HG03342 (cell line): ENCODE data around the gene OR51B2.

Experiments used
- ATAC-seq: cut with Tn5 transposase; IDR thresholded peaks from one replicate; pipeline ENCODE4 v1.9.1; 2021; ENCODE audit warnings: mild to moderate bottlenecking, moderate library complexity; ENCODE audit not compliant: unreplicated experiment

Gene OR51B2

DNA sequence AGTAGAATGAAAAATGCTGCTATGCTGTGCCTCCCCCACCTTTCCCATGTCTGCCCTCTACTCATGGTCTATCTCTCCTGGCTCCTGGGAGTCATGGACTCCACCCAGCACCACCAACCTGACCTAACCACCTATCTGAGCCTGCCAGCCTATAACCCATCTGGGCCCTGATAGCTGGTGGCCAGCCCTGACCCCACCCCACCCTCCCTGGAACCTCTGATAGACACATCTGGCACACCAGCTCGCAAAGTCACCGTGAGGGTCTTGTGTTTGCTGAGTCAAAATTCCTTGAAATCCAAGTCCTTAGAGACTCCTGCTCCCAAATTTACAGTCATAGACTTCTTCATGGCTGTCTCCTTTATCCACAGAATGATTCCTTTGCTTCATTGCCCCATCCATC is 39.5 kb downstream of the OR51B2 start:
- ATAC-seq, result no peak

DNA sequence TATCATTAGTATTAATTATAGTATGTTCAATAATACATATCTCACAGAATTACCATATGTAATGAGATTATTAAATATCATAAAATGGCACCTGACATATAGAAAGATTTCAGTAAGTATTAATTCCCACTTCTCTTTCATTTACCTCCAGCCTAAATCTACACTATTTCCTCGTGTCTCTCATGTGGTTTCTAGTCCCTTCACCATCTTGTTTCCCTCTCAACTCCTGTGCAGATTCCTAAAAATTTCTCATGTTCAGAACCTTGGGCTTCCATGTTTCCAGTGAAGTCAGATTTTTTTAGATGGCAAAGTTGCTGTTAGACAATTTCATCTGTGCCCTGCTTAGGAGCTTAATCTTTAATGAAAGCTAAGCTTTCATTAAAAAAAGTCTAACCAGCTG is 40.2 kb downstream of the OR51B2 start:
- ATAC-seq, result no peak

DNA sequence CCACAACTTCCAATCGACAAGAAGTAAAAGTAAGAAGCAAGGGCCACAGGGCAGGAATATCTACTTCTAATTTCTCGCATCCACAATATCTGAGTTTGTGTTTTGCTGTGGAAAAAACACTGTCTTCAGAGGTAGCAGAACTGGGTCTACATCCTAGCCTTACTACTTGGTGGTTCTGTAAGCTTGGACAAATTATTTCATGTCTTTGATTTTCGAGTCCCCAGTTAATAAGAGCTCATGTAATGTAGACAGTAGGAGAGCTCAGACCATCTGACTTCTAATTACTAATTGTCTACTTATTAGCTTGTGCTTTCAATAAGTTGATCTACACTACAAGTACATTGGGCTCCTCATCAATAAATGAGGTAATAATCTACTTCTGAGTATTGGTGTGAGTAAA is 41.0 kb downstream of the OR51B2 start:
- ATAC-seq, result no peak

DNA sequence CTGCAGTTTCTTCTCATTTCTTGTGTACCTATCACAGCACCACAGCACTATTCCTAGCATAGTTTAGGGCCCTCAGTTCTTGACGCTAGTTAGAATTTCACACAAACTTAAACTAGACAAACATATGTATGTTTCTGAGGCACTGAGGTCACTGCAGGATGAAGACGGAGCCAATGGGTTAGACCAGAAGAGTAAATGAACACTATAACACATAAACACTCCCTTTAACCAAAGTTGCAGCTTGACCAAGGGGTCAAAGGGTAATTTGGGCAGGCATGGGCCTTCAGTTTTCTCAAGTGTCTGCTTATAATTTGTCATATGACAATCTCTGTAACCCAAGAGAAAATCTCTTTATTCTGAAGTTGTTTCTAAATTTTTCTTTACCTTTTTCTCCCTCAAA is 41.5 kb downstream of the OR51B2 start:
- ATAC-seq, result no peak

DNA sequence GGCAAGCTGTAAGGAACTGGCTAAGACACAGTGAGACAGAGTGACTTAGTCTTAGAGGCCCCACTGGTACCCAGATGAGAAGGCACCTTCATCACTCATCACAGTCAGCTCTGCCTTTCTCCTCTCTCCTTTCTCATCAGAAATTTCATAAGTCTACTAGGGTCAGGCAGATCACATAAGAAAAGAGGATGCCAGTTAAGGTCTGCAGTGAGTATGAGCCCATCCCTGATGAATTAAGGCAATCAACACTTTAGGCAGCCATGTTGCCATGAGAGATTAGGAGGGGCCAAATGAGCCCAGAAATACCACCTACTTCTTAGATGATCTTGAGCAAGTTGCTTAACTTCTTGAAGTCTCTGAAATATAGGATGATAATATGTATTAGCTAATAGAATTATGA is 42.5 kb downstream of the OR51B2 start:
- no peak for ATAC-seq

DNA sequence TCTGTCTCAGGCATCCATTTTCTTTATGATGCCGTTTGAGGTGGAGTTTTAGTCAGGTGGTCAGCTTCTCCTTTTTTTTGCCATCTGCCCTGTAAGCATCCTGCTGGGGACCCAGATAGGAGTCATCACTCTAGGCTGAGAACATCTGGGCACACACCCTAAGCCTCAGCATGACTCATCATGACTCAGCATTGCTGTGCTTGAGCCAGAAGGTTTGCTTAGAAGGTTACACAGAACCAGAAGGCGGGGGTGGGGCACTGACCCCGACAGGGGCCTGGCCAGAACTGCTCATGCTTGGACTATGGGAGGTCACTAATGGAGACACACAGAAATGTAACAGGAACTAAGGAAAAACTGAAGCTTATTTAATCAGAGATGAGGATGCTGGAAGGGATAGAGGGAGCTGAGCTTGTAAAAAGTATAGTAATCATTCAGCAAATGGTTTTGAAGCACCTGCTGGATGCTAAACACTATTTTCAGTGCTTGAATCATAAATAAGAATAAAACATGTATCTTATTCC is 43.5 kb downstream of the OR51B2 start:
- ATAC-seq, result peak; percentile 97

DNA sequence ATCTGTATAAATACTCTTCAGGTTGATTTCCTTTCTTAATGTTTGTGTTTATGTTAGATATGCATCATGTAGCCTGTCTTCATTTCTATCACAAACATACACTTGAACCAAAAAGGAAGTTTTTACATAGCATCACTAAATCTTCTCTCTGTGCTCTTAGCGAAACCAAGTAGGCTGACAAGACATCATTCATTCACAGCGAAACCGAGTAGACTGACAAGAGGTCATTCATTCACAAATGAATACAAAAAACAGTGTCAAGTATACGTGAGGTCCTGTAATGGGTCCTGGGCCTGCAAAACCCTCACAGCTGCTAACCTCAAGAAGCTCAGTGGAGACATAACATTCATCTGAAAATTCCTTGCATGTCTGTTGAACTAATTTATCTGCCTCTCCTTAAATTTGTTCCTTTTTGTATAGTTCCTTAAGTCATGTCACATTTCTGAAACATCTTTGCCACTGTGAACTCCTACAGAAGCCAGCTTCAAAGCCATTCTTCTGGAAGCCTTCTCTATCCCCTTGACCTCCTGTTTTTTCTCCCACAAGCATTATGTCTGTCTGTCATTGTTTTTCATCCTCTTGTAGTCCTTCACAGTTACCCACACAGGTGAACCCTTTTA is 44.5 kb downstream of the OR51B2 start:
- ATAC-seq, result no peak

DNA sequence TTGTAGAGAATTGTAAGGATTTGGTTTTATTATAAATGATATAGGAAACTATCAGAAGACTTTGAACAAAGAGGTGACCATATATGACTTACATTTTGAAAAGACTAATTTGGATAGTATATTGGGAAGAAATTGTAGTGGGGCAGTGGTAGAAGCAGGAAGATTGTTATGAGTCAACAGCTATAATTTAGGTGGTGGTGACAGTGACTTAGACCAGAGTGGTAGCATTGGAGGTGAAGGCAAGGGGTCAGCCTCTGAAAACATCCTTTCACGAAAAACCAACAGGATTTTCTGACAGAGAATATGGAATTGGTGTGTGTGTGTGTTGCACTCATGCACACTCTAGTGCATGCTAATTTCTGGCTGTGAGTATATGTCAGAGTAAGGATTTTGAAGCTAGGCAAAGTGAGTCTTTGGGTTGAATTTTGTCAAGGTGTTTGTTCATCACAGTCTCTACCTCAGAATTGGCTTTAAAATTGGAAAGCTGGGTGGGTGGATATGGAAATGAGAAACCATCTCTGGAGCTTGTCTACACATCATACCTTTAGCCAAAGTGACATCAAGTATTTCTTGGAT is 46.2 kb downstream of the OR51B2 start:
- no peak for ATAC-seq

DNA sequence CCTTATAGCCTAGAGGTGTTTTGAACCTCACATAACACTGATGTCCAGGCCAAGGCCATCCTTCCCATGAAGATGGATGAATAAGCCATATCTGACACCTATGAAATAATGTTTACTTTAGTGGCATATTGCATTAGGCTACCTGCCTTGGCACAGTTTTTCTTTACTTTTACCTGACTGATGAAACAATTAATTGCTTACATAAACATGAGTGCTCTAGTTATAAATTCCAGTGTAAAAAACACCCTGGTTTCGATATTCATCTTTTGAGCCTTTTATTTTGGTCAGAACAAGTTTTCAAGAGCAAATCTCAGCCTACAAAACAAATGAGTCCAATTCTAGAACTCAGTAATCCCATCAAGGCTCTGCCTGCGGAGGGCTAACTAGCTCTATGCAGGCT is 47.4 kb downstream of the OR51B2 start:
- ATAC-seq, result no peak

DNA sequence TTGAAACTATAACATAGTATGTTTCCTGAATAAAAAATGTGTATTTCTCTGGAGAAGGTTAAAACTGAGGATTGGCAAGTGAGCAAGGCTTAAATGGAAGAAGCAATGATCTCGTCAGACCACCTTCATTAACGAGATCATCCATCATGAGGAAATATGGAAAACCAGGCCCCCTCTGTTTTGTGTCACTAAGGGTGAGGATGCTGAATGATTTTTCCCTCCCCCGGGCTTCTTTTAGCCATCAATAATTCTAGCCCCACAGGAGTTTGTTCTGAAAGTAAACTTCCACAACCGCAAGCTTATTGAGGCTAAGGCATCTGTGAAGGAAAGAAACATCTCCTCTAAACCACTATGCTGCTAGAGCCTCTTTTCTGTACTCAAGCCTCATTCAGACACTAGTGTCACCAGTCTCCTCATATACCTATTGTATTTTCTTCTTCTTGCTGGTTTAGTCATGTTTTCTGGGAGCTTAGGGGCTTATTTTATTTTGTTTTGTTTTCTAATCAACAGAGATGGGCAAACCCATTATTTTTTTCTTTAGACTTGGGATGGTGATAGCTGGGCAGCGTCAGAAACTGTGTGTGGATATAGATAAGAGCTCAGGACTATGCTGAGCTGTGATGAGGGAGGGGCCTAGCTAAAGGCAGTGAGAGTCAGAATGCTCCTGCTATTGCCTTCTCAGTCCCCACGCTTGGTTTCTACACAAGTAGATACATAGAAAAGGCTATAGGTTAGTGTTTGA is 48.6 kb downstream of the OR51B2 start:
- no peak for ATAC-seq

DNA sequence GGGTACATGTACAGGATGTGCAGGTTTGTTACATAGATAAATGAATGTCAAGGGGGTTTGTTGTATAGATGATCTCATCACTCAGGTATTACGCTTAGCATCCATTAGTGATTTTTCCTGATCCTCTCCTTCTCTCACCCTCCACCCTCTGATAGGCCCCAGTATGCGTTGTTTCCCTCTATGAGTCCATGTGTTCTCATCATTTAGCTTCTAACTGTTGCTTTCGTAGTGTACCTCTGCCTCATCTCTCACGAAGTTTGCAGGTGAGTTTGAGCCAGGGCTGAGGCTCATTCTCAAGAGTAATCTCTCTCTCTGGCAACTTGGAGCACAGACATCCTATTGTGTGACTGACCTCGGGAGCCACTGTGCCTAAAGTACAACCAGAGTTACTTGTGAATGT is 49.7 kb downstream of the OR51B2 start:
- no peak for ATAC-seq
